HCT116 (cell line): ENCODE results near the gene TOX2. TPM values are rescaled to one million over a fixed set of nuclear protein-coding genes. Genes with fewer than 3 reads are reported as not detected.

ENCODE experiments used
- ATAC-seq: fragments of 200-7000 bp; cut with Tn5 transposase; 2 replicates; pipeline ENCODE4 v1.9.1; 2020; ENCODE audit warnings: mild to moderate bottlenecking, moderate library complexity
- BruUV-seq: library from RNA; stranded (reverse); fragments of 400-500 nt; replicated peaks from 2 replicates; lab custom pipeline; 2021; lab: Mats Ljungman, UMichigan
- CTCF ChIA-PET: fragments of 300-600 bp; sonication (Branson Sonifier 250); formaldehyde crosslinking; loops from one replicate; lab custom pipeline; 2021; ENCODE audit warnings: antibody characterized with exemption; lab: Charles Lee
- POLR2A ChIA-PET: fragments of 300-600, 350-600 bp; sonication (Branson Sonifier 250); formaldehyde crosslinking; loops from one replicate; lab custom pipeline; 2021; ENCODE audit warnings: antibody characterized with exemption; lab: Charles Lee
- RAD21 ChIA-PET, 2 experiments: fragments of 300-600 bp; sonication (Branson Sonifier 250); formaldehyde crosslinking; loops; one replicate each; lab custom pipeline; 2023; ENCODE audit warnings: low total read pairs in 2 of 2; ENCODE audit not compliant: uncharacterized antibody in 2 of 2, unreplicated experiment in 2 of 2, low non-redundant PET in 1 of 2; lab: Charles Lee
- DNase-seq: peaks from one replicate; pipeline ENCODE4 v3.0.0-alpha.2; 2010; ENCODE audit warnings: low read depth, low spot score
- H2AFZ ChIP-seq: fragments of 200-600 bp; shearing (Covaris generic), sonication (generic); 2 replicates; pipeline ENCODE4 v1.6.1; 2017; ENCODE audit warnings: low read depth, mixed run types, mixed read lengths, antibody characterized with exemption, low read length; ENCODE audit not compliant: poor library complexity, severe bottlenecking
- H3K27ac ChIP-seq: 2 replicates; pipeline ENCODE4 v1.5.1; 2012; ENCODE audit warnings: low read depth, low read length
- H3K27me3 ChIP-seq: fragments of 200-600 bp; sonication (generic); 2 replicates; pipeline ENCODE4 v1.6.1; 2016; ENCODE audit warnings: mixed run types, low read length, mixed read lengths; ENCODE audit not compliant: insufficient read depth
- H3K36me3 ChIP-seq, 2 experiments: fragments of 200-500 bp in 1 of 2; fragments of 200-600 bp in 1 of 2; sonication (Bioruptor generic) in 1 of 2; sonication (generic) in 1 of 2; 2 replicates each; pipeline versions ENCODE4 v1.5.1 to v1.6.1; 2014 to 2016; ENCODE audit warnings: low read length in 2 of 2, inconsistent platforms in 1 of 2, mixed read lengths in 1 of 2, mixed run types in 1 of 2; ENCODE audit not compliant: insufficient read depth in 2 of 2, control insufficient read depth in 1 of 2
- H3K4me1 ChIP-seq, 2 experiments: fragments of 200-600 bp in 1 of 2; sonication (generic) in 1 of 2; 2 replicates each; pipeline versions ENCODE4 v1.5.1 to v1.6.1; 2012 to 2017; ENCODE audit warnings: low read length in 2 of 2, inconsistent platforms in 1 of 2, mild to moderate bottlenecking in 1 of 2, mixed read lengths in 1 of 2, mixed run types in 1 of 2, moderate library complexity in 1 of 2; ENCODE audit not compliant: insufficient read depth in 2 of 2, control insufficient read depth in 1 of 2
- H3K4me2 ChIP-seq: fragments of 200-600 bp; sonication (generic); 2 replicates; pipeline ENCODE4 v1.6.1; 2017; ENCODE audit warnings: mixed run types, low read length, mixed read lengths
- H3K4me3 ChIP-seq, 2 experiments: fragments of 200-600 bp in 1 of 2; sonication (generic) in 1 of 2; replicated peaks in 1 of 2; 2 replicates each; pipeline ENCODE4 v1.5.1; 2011 to 2016; ENCODE audit warnings: low read length in 2 of 2, control low read depth in 1 of 2, low read depth in 1 of 2, mild to moderate bottlenecking in 1 of 2, mixed read lengths in 1 of 2, mixed run types in 1 of 2
- H3K79me2 ChIP-seq: fragments of 200-600 bp; sonication (generic); 2 replicates; pipeline ENCODE4 v1.6.1; 2017; ENCODE audit warnings: mild to moderate bottlenecking, mixed run types, low read length, moderate library complexity, mixed read lengths; ENCODE audit not compliant: insufficient read depth
- H3K9ac ChIP-seq: fragments of 200-600 bp; sonication (generic); 2 replicates; pipeline ENCODE4 v1.6.1; 2016; ENCODE audit warnings: low read length, mixed read lengths
- H3K9me2 ChIP-seq: fragments of 200-600 bp; sonication (generic), shearing (Covaris generic); 2 replicates; pipeline ENCODE4 v1.6.1; 2017; ENCODE audit warnings: mixed run types, mild to moderate bottlenecking, moderate library complexity; ENCODE audit not compliant: insufficient read depth
- H3K9me3 ChIP-seq, 2 experiments: fragments of 200-500 bp in 1 of 2; fragments of 200-600 bp in 1 of 2; sonication (Bioruptor generic) in 1 of 2; sonication (generic) in 1 of 2; 2 replicates each; pipeline ENCODE4 v1.6.1; 2014 to 2017; ENCODE audit warnings: low read length in 2 of 2, mixed read lengths in 2 of 2, inconsistent platforms in 1 of 2, low read depth in 1 of 2, mild to moderate bottlenecking in 1 of 2, mixed run types in 1 of 2, moderate library complexity in 1 of 2; ENCODE audit not compliant: control insufficient read depth in 1 of 2, insufficient read depth in 1 of 2
- H4K20me1 ChIP-seq: fragments of 200-600 bp; sonication (generic), shearing (Covaris generic); 2 replicates; pipeline ENCODE4 v1.6.1; 2017; ENCODE audit warnings: mixed run types, mild to moderate bottlenecking, moderate library complexity; ENCODE audit not compliant: insufficient read depth
- CEBPB ChIP-seq: IDR thresholded peaks from 2 replicates; pipeline ENCODE4 v1.6.1; 2012; ENCODE audit warnings: low read depth
- ELF1 ChIP-seq: IDR thresholded peaks from 2 replicates; pipeline ENCODE4 v1.6.1; 2012; ENCODE audit warnings: low read depth, borderline replicate concordance
- EZH2 ChIP-seq: fragments of 200-600 bp; sonication (generic); IDR thresholded peaks from 2 replicates; pipeline ENCODE4 v1.6.1; 2017; ENCODE audit warnings: antibody characterized with exemption, mixed run types
- EZH2phosphoT487 ChIP-seq: fragments of 200-600 bp; IDR thresholded peaks from 2 replicates; pipeline ENCODE4 v1.6.1; 2018; ENCODE audit warnings: antibody characterized with exemption, borderline replicate concordance
- JUND ChIP-seq: IDR thresholded peaks from 2 replicates; pipeline ENCODE4 v1.6.1; 2012
- MAX ChIP-seq: IDR thresholded peaks from 2 replicates; pipeline ENCODE4 v1.6.1; 2012
- POLR2A ChIP-seq: IDR thresholded peaks from 2 replicates; pipeline ENCODE4 v1.7.0; 2011; ENCODE audit warnings: borderline replicate concordance; ENCODE audit not compliant: insufficient read depth, insufficient read length; ENCODE audit errors: extremely low read depth
- RAD21 ChIP-seq: IDR thresholded peaks from 2 replicates; pipeline ENCODE4 v1.6.1; 2012; ENCODE audit warnings: low read depth, mild to moderate bottlenecking
- SIN3A ChIP-seq: IDR thresholded peaks from 2 replicates; pipeline ENCODE4 v1.6.1; 2012; ENCODE audit warnings: low read depth
- SP1 ChIP-seq: IDR thresholded peaks from 2 replicates; pipeline ENCODE4 v1.6.1; 2012; ENCODE audit warnings: low read depth
- SRF ChIP-seq: IDR thresholded peaks from 2 replicates; pipeline ENCODE4 v1.6.1; 2012; ENCODE audit warnings: low read depth
- TCF7L2 ChIP-seq: IDR thresholded peaks from 2 replicates; pipeline ENCODE4 v1.7.0; 2011; ENCODE audit warnings: borderline replicate concordance, inconsistent platforms; ENCODE audit not compliant: insufficient read depth, insufficient read length; ENCODE audit errors: extremely low read depth
- ZFX ChIP-seq: fragments of 450-650 bp; IDR thresholded peaks from 2 replicates; pipeline ENCODE4 v1.6.1; 2017
- ZNF274 ChIP-seq: fragments of 200-500 bp; sonication (Bioruptor generic); IDR thresholded peaks from 2 replicates; pipeline ENCODE4 v1.6.1; 2014; ENCODE audit warnings: mild to moderate bottlenecking, low read depth, low read length, inconsistent platforms
- intact Hi-C: fragments of 100-400 bp; cut with micrococcal nuclease; formaldehyde crosslinking; loops from 2 replicates; pipeline ENCODE4 v1.10.0; 2022
- total RNA-seq: library from RNA; stranded (reverse); gene quantifications from one replicate; pipeline ENCODE4 v1.2.1, GENCODE V29; 2021; ENCODE audit not compliant: unreplicated experiment
- TF ChIP-seq, protein P1 (sequence below): IDR thresholded peaks from 2 replicates; pipeline ENCODE4 v1.6.1; 2012

TOX2 gene
- total RNA-seq, 1 experiment from 2014 or later: 39.6 TPM

DNA sequence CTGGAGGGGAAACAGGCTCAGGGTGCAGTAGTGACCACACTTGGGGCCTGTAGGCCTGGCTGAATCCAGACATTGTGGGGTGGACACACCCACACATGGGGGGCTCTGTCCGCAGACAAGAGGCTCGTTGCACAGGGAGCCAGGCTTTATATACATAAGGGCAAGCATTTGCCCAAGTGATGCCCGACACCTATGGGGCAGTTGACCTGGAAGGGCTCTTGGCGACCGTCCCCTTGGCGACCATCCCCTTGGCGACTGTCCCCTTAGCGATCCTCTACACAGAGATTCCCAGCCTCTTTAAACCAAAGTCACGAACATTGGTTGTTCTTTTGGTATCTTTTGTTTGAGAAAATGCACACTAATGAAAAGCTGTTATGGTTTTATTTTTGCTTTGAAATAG lies 2.7 kb downstream of the TOX2 start:
- TF ChIP-seq EZH2phosphoT487 (no peak), SIN3A (no peak), JUND (no peak), POLR2A (no peak), ZNF274 (no peak), CEBPB (no peak), TCF7L2 (no peak), SRF (no peak), SP1 (no peak), EZH2 (no peak)
- TF ChIP-seq, protein P1, sequence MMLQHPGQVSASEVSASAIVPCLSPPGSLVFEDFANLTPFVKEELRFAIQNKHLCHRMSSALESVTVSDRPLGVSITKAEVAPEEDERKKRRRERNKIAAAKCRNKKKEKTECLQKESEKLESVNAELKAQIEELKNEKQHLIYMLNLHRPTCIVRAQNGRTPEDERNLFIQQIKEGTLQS: no peak
- ChIA-PET CTCF (no interaction called here), POLR2A (no interaction called here), RAD21 (no interaction called here)
- BruUV-seq: no TSS peak
- no peak overlapping the region for H3K9ac ChIP-seq
- H3K4me1 ChIP-seq: peaks cover 19 to 41% of the 10 kb centered on the region in 2 experiments
- peaks cover 38% of the 10 kb centered on the region for H3K79me2 ChIP-seq
- H3K9me3 ChIP-seq: peaks cover 0 to 2% of the 10 kb centered on the region in 2 experiments; a peak in 1 of 4 replicates
- H3K4me2 ChIP-seq: no peak overlapping the region
- no peaks in the 10 kb centered on the region for H3K27me3 ChIP-seq
- DNase-seq (no peak), ATAC-seq (no peak)
- intact Hi-C loops: loop anchor here (10.0 kb wide), 1 partner anchor 167 kb away; no protein-coding TSS in a partner anchor
- H2AFZ ChIP-seq: no peak overlapping the region
- no peak overlapping the region for H3K27ac ChIP-seq
- H3K36me3 ChIP-seq: no peaks in the 10 kb centered on the region
- H4K20me1 ChIP-seq: no peaks in the 10 kb centered on the region
- H3K4me3 ChIP-seq: no peak overlapping the region
- H3K9me2 ChIP-seq: no peaks in the 10 kb centered on the region

- no peaks in the 10 kb centered on the region for H3K27me3 ChIP-seq
- no peak for TF ChIP-seq ZFX
- no peak for TF ChIP-seq EZH2
- no peak for TF ChIP-seq MAX
- TF ChIP-seq TCF7L2: no peak
- no peak for TF ChIP-seq EZH2phosphoT487
- TF ChIP-seq ELF1: no peak
- TF ChIP-seq RAD21: no peak
- RAD21 ChIA-PET: no interaction called here
- no peak overlapping the region for H2AFZ ChIP-seq
- intact Hi-C loops: loop anchor here (10.0 kb wide), 1 partner anchor 165 kb away; no protein-coding TSS in a partner anchor
- DNase-seq: no peak
- H3K9me2 ChIP-seq: no peaks in the 10 kb centered on the region
- peaks cover 17 to 40% of the 10 kb centered on the region in 2 experiments for H3K4me1 ChIP-seq
- H3K79me2 ChIP-seq: peaks cover 46% of the 10 kb centered on the region
- no peaks in the 10 kb centered on the region for H3K36me3 ChIP-seq
- POLR2A ChIA-PET: no interaction called here
- no peak overlapping the region for H3K9ac ChIP-seq
- H3K27ac ChIP-seq: no peak overlapping the region
- ATAC-seq: no peak
- H3K9me3 ChIP-seq: no peaks in the 10 kb centered on the region
- no peaks in the 10 kb centered on the region for H4K20me1 ChIP-seq
- no TSS peak for BruUV-seq
- peak overlapping the region; percentile 26 for H3K4me2 ChIP-seq
- CTCF ChIA-PET: no interaction called here
- H3K4me3 ChIP-seq: no peak overlapping the region
These were observed 5.2 kb downstream of the TOX2 start for GRCh38 chr20:43919686-43920403.
